NOMO-1 treated with DMSO at 0.1 percent for 48 hours (cell line): ENCODE results near the gene PIP4K2A.
"Not testable (repeated sequence)": the region's sequence is repeated elsewhere in the genome, so short reads cannot be mapped to it uniquely, and the experiment has no call there.

Source experiments
- DNase-seq: peaks from one replicate; lab custom pipeline; 2025; ENCODE audit not compliant: unreplicated experiment; lab: John Stamatoyannopoulos, UW

The PIP4K2A gene

DNA sequence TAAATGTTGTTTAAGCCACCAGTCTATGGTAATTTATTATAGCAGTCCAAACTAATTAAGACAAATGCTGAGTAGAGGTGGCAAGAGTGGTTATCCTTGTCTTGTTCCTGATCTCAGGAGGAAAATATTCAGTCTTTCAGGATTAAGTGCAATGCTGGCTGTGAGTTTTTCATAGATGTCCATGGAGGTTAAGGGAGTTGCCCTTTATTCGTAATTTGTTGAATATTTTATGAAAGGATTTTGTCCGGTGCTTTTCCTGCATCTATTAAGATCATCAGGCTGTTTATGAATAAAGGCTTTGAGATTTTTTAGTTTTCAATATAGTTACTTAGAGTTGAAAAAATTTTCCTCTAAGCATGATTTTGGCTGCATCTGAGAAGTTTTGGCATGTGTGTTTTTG is 186.9 kb downstream of the PIP4K2A start:
- no peak for DNase-seq

- not testable (repeated sequence) for DNase-seq
Observed at GRCh38 chr10:22524333-22524732, 190.0 kb downstream of the PIP4K2A start.

GRCh38 chr10:22520645-22521044 is 193.7 kb downstream of the PIP4K2A start:
- DNase-seq, result not testable (repeated sequence)

DNA sequence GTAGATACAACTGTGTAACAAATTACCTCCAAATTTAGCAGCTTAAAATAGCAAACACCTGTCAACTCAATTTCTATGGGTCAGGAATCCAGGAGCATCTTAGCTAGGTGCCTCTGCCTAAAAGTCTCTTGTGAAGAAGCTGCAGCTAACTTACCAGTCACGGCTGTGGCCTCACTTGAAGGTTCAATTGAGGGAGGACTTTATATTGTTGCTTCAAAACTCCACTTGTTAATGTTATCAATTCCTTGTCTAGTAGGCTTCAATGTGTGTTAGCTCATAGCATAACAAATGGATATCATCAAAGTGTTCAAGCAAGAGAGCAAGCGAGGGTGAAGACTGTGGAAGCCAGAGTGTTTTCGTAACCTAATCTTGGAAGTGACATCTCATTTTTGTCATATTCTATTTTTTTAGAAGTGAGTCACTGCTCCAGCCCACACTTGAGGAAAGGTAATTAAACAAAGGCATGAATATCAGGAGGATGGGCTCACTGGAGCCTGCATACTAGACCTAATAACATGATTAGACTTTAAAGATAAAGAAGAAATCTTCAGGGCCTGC is 196.1 kb downstream of the PIP4K2A start:
- DNase-seq, result no peak

GRCh38 chr10:22515009-22515408 is 199.4 kb downstream of the PIP4K2A start:
- DNase-seq, result no peak

GRCh38 chr10:22514414-22514758 is 200.0 kb downstream of the PIP4K2A start:
- DNase-seq, result not testable (repeated sequence)

DNA sequence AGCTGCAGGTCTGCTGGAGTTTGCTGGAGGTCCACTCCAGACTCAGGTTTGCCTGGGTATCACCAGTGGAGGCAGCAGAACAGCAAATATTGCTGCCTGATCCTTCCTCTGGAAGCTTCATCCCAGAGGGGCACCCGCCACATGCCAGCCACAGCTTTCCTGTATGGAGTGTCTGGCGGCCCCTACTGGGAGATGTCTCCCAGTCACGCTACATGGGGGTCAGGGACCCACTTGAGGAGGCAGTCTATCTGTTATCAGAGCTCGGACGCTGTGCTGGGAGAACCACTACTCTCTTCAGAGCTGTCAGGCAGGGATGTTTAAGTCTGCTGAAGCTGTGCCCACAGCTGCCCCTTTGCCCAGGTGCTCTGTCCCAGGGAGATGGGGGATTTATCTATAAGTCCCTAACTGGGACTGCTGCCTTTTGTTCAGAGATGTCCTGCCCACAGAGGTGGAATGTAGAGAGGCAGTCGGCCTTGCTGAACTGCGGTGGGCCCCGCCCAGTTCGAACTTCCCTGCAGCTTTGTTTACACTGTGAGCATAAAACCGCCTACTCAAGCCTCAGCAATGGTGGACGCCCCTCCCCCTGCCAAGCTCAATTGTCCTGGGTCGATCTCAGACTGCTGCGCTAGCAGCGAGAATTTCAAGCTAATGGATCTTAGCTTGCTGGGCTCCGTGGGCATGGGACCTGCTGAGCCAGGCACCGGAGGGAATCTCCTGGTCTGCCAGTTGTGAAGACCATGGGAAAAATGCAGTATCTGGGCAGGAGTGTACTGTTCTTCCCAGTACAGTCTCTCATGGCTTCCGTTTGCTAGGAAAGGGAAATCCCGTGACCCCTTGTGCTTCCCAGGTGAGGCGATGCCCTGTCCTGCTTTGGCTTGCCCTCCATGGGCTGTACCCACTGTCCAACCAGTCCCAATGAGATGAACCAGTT is 200.6 kb downstream of the PIP4K2A start:
- not testable (repeated sequence) for DNase-seq

DNA sequence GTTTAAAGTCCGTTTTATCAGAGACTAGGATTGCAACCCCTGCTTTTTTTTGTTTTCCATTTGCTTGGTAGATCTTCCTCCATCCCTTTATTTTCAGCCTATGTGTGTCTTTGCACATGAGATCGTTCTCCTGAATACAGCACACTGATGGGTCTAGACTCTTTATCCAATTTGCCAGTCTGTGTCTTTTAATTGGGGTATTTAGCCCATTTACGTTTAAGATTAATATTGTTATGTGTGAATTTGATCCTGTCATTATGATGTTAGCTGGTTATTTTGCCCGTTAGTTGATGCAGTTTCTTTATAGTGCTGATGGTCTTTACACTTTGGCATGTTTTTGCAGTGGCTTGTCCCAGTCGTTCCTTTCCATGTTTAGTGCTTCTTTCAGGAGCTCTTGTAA is 202.4 kb downstream of the PIP4K2A start:
- DNase-seq, result not testable (repeated sequence)

DNA sequence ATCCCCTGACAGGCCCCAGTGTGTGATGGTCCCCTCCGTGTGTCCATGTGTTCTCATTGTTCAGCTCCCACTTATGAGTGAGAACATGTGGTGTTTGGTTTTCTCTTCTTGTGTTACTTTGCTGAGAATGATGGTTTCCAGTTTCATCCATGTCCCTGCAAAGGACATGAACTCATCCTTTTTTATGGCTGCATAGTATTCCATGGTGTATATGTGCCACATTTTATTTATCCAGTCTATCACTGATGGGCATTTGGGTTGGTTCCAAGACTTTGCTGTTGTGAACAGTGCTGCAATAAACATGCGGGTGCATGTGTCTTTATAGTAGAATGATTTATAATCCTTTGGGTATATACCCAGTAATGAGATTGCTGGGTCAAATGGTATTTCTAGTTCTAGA is 206.2 kb downstream of the PIP4K2A start:
- DNase-seq, result not testable (repeated sequence)

- DNase-seq, result peak; percentile 30
Observed at GRCh38 chr10:22505911-22506685, 208.3 kb downstream of the PIP4K2A start.

GRCh38 chr10:22504766-22505165 is 209.6 kb downstream of the PIP4K2A start:
- no peak for DNase-seq

DNA sequence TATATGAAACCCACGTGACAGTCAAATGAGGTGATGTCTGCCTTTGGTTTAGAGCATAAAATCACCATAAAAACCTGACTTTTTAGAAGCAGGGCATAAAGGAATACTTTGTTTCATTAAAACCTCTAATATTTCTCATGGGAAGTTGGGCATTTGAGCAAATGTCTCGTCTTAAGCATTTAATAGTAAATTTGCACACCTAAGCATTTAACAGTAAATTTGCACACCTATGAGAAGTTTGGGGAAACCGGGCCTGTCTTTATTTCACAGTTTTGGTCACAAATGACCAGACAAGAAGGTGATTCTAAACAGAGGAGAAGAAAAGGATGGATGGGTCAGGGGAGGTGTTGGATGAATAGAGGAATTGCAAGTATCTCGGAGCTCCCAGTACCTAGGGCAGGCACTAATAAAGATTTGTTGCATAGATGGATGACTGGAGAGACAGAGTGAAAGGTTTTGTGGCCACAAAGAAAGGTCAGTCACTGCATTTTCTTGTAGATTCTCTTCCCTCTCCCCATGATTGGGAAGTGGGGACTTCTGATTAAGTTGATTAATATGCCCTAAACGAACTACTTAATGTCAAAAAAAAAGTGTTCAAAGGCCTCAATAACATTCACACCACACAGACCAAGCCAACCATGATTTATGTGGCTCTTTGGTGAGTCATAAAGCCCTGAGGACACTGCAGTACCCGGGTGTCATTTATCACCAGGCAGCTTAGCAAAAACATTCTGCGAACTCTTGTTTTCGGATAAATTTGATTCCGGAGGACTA is 210.9 kb downstream of the PIP4K2A start:
- peak; percentile 11 for DNase-seq

DNA sequence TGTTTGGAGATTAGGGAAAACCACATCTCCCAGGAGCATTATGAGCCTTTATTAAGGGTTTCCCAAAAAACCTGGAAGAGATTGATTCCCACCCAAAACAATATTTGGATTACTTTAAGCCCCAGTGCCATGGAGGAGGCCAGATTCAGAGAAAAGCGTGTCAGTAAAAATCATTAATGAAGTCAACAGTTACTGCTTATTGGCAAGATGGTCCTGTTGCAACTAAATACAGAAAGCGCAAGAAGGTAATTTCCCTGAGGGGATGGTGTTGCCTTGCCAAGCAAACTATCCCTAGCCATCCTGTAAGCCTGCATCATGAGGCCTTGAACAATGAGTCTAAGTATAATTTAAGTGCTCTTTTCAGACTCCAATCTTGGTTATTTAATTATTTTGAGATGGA is 212.5 kb downstream of the PIP4K2A start:
- DNase-seq, result no peak

- DNase-seq, result no peak
Observed at GRCh38 chr10:22501413-22501812, 213.0 kb downstream of the PIP4K2A start.

GRCh38 chr10:22500656-22501340 is 213.6 kb downstream of the PIP4K2A start:
- no peak for DNase-seq

DNA sequence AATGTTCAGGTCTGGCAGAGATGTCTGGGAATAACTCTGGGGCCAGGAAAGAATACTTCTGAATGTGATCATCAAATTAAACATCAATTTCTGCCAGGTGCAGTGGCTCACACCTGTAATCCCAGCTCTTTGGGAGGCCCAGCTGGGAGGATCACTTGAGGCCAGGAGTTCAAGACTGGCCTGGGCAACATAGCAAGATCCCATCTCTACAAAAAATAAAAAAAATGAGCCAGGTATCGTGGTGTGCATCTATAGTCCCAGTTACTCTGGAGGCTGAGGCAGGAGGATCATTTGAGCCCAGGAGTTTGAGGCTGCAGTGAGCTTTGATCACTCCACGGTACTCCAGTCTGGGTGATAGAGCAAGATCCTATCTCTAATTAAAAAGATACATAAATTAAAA is 214.4 kb downstream of the PIP4K2A start:
- DNase-seq, result not testable (repeated sequence)

DNA sequence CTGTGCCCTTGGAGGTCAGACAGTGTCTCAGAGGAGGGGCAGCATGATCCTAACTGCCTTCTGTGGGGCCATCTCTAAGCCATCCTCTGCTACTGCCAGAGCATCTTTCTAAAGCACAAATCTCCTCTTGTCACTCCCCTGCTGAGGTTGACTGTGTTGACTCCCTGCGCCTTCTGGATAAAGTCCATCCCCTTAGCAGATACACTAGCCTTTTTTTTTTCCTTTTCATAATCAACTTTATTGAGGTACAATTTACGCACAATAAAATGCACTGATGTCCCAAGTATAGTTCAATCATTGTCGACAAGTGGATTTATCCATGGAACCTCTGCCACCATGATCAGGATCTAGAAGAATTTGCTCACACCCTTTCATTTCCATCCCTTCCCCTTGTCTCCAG is 219.0 kb downstream of the PIP4K2A start:
- no peak for DNase-seq

- DNase-seq, result no peak
Observed at GRCh38 chr10:22494007-22494406, 220.4 kb downstream of the PIP4K2A start.

GRCh38 chr10:22491931-22492615 is 222.3 kb downstream of the PIP4K2A start:
- DNase-seq, result peak; percentile 72

- DNase-seq, result no peak
Observed at GRCh38 chr10:22491480-22491879, 222.9 kb downstream of the PIP4K2A start.
